Upper lobe of left lung (tissue), 4 donors: ENCODE results near the gene MMP8.

ENCODE experiments used
- POLR2A ChIP-seq, 4 donors: fragments of 450-650 bp; IDR thresholded peaks; one replicate each; pipeline ENCODE4 v1.5.1; 2016 to 2017; ENCODE audit warnings: antibody characterized with exemption in 4 of 4, mild to moderate bottlenecking in 2 of 4
- POLR2AphosphoS5 ChIP-seq, 2 donors: sonication (generic); formaldehyde crosslinking; IDR thresholded peaks; one replicate each; pipeline ENCODE4 v1.5.1; 2017; ENCODE audit warnings: antibody characterized with exemption in 2 of 2
- TF ChIP-seq, protein P1 (sequence below), 6 experiments: fragments of 450-650 bp in 4 of 6; fragments of 200-600 bp in 2 of 6; sonication (generic) in 2 of 6; IDR thresholded peaks; one replicate each; pipeline ENCODE4 v1.5.1; 2016 to 2019; ENCODE audit warnings: antibody characterized with exemption in 6 of 6

DNA sequence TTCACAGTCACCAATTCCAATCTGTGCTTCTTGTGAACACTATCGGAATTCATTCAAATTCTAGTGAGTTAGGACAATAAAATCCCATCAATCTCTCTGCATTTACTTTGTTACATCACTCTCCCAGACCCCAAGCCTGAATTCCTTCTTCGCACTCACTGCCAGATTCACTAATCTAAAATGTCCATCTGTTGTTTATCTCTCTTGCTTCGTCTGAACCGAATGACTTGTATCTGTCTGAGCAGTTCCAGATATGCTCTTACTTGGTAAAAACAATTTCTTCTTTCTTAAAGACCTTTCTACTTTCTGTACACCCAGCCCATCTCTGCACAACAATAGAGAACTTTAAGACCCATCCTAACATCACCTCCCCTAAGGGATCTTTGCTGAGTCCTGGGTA, 48.6 kb upstream of the MMP8 start:
- TF ChIP-seq, protein P1, sequence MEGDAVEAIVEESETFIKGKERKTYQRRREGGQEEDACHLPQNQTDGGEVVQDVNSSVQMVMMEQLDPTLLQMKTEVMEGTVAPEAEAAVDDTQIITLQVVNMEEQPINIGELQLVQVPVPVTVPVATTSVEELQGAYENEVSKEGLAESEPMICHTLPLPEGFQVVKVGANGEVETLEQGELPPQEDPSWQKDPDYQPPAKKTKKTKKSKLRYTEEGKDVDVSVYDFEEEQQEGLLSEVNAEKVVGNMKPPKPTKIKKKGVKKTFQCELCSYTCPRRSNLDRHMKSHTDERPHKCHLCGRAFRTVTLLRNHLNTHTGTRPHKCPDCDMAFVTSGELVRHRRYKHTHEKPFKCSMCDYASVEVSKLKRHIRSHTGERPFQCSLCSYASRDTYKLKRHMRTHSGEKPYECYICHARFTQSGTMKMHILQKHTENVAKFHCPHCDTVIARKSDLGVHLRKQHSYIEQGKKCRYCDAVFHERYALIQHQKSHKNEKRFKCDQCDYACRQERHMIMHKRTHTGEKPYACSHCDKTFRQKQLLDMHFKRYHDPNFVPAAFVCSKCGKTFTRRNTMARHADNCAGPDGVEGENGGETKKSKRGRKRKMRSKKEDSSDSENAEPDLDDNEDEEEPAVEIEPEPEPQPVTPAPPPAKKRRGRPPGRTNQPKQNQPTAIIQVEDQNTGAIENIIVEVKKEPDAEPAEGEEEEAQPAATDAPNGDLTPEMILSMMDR (IDR thresholded peaks at IDR 0.05) = no peak
- TF ChIP-seq POLR2A (IDR thresholded peaks at IDR 0.05) (no peak), POLR2AphosphoS5 (IDR thresholded peaks at IDR 0.05) (no peak)
